Natural killer cell (primary cell): Measurements from ENCODE around the gene RIPOR1. TPM values are rescaled to one million over a fixed set of nuclear protein-coding genes. Genes with fewer than 3 reads are reported as not detected.
A peak's percentile ranks its signal among the peaks of the same experiment; 100 is the strongest.

ENCODE experiments used
- ATAC-seq, 3 donors: fragments of 150-1000 bp in 2 of 3; fragments of 200-7000 bp in 1 of 3; cut with Tn5 transposase; 1 replicate in 1 of 3; 2 replicates in 2 of 3; pipeline ENCODE4 v1.10.0; 2021; ENCODE audit warnings: mild to moderate bottlenecking in 2 of 3, moderate library complexity in 2 of 3
- DNase-seq, 2 donors: peaks; one replicate each; pipeline versions ENCODE4 v3.0.0 to v3.0.0-alpha.2; 2013 to 2021; ENCODE audit warnings: mixed read lengths in 1 of 2
- H3K27ac ChIP-seq: one replicate; pipeline ENCODE4 v1.5.1; 2013; ENCODE audit warnings: mild to moderate bottlenecking, low read length
- H3K27me3 ChIP-seq: one replicate; pipeline ENCODE4 v1.6.1; 2013; ENCODE audit warnings: low read length; ENCODE audit not compliant: control insufficient read depth, insufficient read depth
- H3K36me3 ChIP-seq: one replicate; pipeline ENCODE4 v1.6.1; 2013; ENCODE audit warnings: low read length; ENCODE audit not compliant: control insufficient read depth, insufficient read depth
- H3K4me1 ChIP-seq: one replicate; pipeline ENCODE4 v1.6.1; 2013; ENCODE audit warnings: low read length; ENCODE audit not compliant: control insufficient read depth, insufficient read depth
- H3K4me3 ChIP-seq: one replicate; pipeline ENCODE4 v1.5.1; 2013; ENCODE audit warnings: low read length
- H3K9me3 ChIP-seq: one replicate; pipeline ENCODE4 v1.6.1; 2013; ENCODE audit warnings: low read length; ENCODE audit not compliant: control insufficient read depth, insufficient read depth
- H3K27ac Mint-ChIP-seq, 2 donors: one replicate each; pipeline ENCODE4 v1.8.0; 2022; ENCODE audit warnings: mild to moderate bottlenecking in 2 of 2, mixed read lengths in 2 of 2, moderate library complexity in 1 of 2
- H3K27me3 Mint-ChIP-seq, 2 donors: one replicate each; pipeline ENCODE4 v1.8.0; 2022; ENCODE audit warnings: low read depth in 2 of 2, mixed read lengths in 2 of 2
- H3K36me3 Mint-ChIP-seq: one replicate; pipeline ENCODE4 v1.8.0; 2022; ENCODE audit warnings: mixed read lengths
- H3K4me1 Mint-ChIP-seq, 2 donors: one replicate each; pipeline ENCODE4 v1.8.0; 2022; ENCODE audit warnings: mixed read lengths in 2 of 2
- H3K4me3 Mint-ChIP-seq: one replicate; pipeline ENCODE4 v1.8.0; 2022; ENCODE audit warnings: mild to moderate bottlenecking, moderate library complexity, mixed read lengths
- H3K9me3 Mint-ChIP-seq, 2 donors: one replicate each; pipeline ENCODE4 v1.8.0; 2022; ENCODE audit warnings: mixed read lengths in 2 of 2
- CTCF ChIP-seq: fragments of 200-600 bp; IDR thresholded peaks from one replicate; pipeline ENCODE4 v1.8.0; 2022; ENCODE audit warnings: antibody characterized with exemption
- WGBS: methylation state at CpG from one replicate; pipeline ENCODE4 v1.1.7; 2013; ENCODE audit warnings: missing lambda C conversion rate; ENCODE audit not compliant: insufficient coverage; 5-methylcytosine and 5-hydroxymethylcytosine counted together
- intact Hi-C: fragments of 100-400 bp; cut with micrococcal nuclease; formaldehyde crosslinking; loops from one replicate; pipeline ENCODE4 v1.14.2; 2022
- total RNA-seq, 4 donors: library from RNA; stranded (reverse); fragments of 120-200 nt in 1 of 4; gene quantifications; one replicate each; pipeline versions ENCODE4 v1.2.3 to v1.2.4, GENCODE V29; 2013 to 2022

Gene RIPOR1
- total RNA-seq, 3 donors from 2014 or later (not counting 1 experiment from before 2014, with no cell fraction given) = 68.2 to 118 (median 74.8) TPM

- TF ChIP-seq CTCF = no peak
- Histone ChIP-seq H3K36me3 (no peaks in the 10 kb centered on the region), H3K4me3 (no peak overlapping the region), H3K9me3 (no peaks in the 10 kb centered on the region), H3K27me3 (no peaks in the 10 kb centered on the region), H3K27ac (no peak overlapping the region), H3K4me1 (peaks cover 44% of the 10 kb centered on the region)
- DNase-seq (no peak), ATAC-seq (no peak)
- Mint-ChIP-seq H3K4me1 (peaks cover 23 to 33% of the 10 kb centered on the region in 2 donors), H3K27ac (no peak overlapping the region), H3K27me3 (no peaks in the 10 kb centered on the region), H3K9me3 (no peaks in the 10 kb centered on the region), H3K4me3 (no peak overlapping the region), H3K36me3 (no peaks in the 10 kb centered on the region)
- 94% methylated on average over 11 of the region's 12 CpGs for WGBS
- intact Hi-C loops = no loop called here
Measured at GRCh38 chr16:67516296-67517154, 12.1 kb upstream of the RIPOR1 start.

GRCh38 chr16:67517155-67517445, 11.5 kb upstream of the RIPOR1 start:
- intact Hi-C loops = no loop called here
- H3K27ac ChIP-seq = no peak overlapping the region
- 43% methylated on average over 3 of the region's 3 CpGs for WGBS

GRCh38 chr16:67517661-67518423, 10.8 kb upstream of the RIPOR1 start:
- 64% methylated on average over 10 of the region's 11 CpGs for WGBS
- Mint-ChIP-seq H3K4me1 (peaks cover 26 to 34% of the 10 kb centered on the region in 2 donors), H3K9me3 (no peaks in the 10 kb centered on the region), H3K36me3 (no peaks in the 10 kb centered on the region), H3K4me3 (no peak overlapping the region), H3K27ac (peak overlapping the region in 1 of 2 donors; percentile 86), H3K27me3 (no peaks in the 10 kb centered on the region)
- intact Hi-C loops = no loop called here
- Histone ChIP-seq H3K4me3 (peak overlapping the region; percentile 6), H3K9me3 (no peaks in the 10 kb centered on the region), H3K27me3 (no peaks in the 10 kb centered on the region), H3K27ac (peak overlapping the region; percentile 88), H3K36me3 (no peaks in the 10 kb centered on the region), H3K4me1 (peaks cover 48% of the 10 kb centered on the region)
- no peak for TF ChIP-seq CTCF
- no peak for ATAC-seq
- no peak for DNase-seq

More at GRCh38 chr16:67517155-67517445, 11.5 kb upstream of the RIPOR1 start:
- Histone ChIP-seq H3K27me3 (no peaks in the 10 kb centered on the region), H3K9me3 (no peaks in the 10 kb centered on the region), H3K4me3 (no peak overlapping the region), H3K4me1 (peaks cover 48% of the 10 kb centered on the region), H3K36me3 (no peaks in the 10 kb centered on the region)
- ATAC-seq (no peak), DNase-seq (no peak)
- Mint-ChIP-seq H3K27me3 (no peaks in the 10 kb centered on the region), H3K9me3 (no peaks in the 10 kb centered on the region), H3K4me3 (no peak overlapping the region), H3K27ac (no peak overlapping the region), H3K36me3 (no peaks in the 10 kb centered on the region), H3K4me1 (peaks cover 26 to 33% of the 10 kb centered on the region in 2 donors)
- no peak for TF ChIP-seq CTCF
